ENCODE results near the gene USP47. TPM values are rescaled to one million over a fixed set of nuclear protein-coding genes. Genes with fewer than 3 reads are reported as not detected.
"Not testable (repeated sequence)": the region's sequence is repeated elsewhere in the genome, so short reads cannot be mapped to it uniquely, and the experiment has no call there.

USP47 gene
- total RNA-seq, 1 experiment from 2014 or later = 98.7 TPM

DNA sequence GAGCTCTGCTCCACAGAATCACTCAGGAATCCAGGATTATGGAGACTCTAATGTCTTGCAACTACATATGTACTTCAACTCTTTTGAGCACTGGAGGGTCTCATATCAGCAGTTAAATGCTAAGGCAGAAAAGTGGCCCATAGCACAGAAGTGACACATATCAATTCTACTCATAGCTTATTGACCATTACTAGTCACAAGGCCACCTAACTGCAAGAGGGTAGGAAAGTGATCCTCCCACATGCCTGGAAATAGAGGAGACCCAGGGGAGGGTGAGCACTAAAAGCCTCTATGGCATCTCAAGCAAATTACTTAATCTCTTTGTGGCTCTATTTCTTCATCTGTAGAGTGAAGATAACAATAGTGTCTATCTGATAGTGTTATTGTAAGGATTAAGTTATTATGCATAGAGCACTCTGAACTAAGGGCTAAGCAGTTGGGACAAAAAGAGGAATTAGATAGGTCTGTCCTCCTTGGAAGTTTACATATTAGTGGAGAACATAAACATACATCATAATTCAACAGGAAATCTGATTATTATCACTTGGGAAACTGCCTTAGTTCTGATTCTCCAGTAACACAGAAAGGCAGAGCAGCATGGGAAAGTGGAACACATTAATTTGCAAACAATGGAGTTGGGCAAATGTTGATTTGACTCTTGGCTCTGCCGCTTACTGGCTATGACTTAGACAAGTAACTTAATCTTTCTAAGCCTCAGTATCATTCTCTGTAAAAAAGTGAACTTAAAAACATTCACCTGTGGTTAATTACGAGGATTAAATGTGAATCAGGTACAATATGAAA, 25.1 kb upstream of the USP47 start:
- peak in 1 of 2 experiments; percentile 25 for DNase-seq
- no peak overlapping the region for H3K27ac ChIP-seq
- peaks cover 8% of the 10 kb centered on the region; the same call in 1 of the 2 replicates for H3K4me1 ChIP-seq
- H3K27me3 ChIP-seq = no peaks in the 10 kb centered on the region
- H3K36me3 ChIP-seq = no peaks in the 10 kb centered on the region
- no peak overlapping the region for H3K4me3 ChIP-seq
- no peaks in the 10 kb centered on the region; the same call in 1 of the 2 replicates for H3K9me3 ChIP-seq (replicated peaks)

DNA sequence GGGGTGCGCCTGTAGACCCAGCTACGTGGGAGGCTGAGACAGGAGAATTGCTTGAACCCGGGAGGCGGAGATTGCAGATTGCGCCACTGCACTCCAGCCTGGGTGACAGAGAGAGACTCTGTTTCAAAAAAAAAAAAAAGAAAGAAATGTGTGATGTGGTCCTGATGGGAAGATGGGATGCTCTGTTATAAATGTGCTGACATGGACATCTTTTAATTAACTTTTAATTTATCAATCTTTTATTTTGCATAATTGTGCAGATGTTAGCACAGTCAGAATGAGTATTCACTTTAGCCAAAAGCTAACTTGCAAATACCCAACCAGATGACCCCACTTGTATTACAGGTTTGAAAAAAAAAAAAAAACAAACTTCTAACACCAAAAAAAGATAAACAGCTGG, 23.8 kb upstream of the USP47 start:
- Histone ChIP-seq H3K36me3 (no peaks in the 10 kb centered on the region), H3K4me1 (peaks cover 8% of the 10 kb centered on the region; the same call in 1 of the 2 replicates), H3K27me3 (no peaks in the 10 kb centered on the region), H3K9me3 (replicated peaks) (no peaks in the 10 kb centered on the region; the same call in 1 of the 2 replicates), H3K4me3 (no peak overlapping the region), H3K27ac (no peak overlapping the region)
- DNase-seq = no peak

DNA sequence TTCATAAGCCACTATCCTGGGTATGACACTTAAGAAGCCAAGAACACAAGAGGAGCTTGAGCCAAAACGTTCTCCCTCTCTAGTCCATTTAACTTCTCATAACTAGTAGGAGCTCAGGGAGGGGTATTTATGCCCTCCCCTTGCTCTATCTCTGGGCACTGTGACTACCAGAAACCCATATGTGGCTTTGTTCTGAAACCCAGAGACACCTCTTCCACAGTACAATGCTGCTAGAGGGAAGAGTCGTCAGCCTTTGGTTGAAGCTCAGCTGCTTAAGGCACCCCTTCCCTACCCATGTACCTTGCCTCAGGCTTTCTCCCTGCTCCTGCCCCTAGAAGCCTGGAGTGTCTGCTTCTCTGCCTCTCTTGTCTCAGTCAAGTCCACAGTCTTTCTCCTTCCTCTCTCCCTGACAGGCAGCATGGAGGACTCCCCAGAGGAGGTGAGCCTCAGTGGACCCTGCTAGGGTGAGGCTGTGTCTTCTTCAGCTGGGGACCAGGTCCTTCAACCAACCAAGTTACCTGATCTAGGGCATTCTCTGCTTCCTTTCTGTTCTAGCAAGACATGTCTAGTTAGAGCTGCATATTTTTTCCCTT, 23.1 kb upstream of the USP47 start:
- no peak for DNase-seq
- H3K4me1 ChIP-seq = peaks cover 8% of the 10 kb centered on the region; the same call in 1 of the 2 replicates
- no peaks in the 10 kb centered on the region for H3K27me3 ChIP-seq
- no peaks in the 10 kb centered on the region for H3K36me3 ChIP-seq
- no peak overlapping the region for H3K27ac ChIP-seq
- no peaks in the 10 kb centered on the region; the same call in none of the 2 replicates for H3K9me3 ChIP-seq (replicated peaks)
- no peak overlapping the region for H3K4me3 ChIP-seq

DNA sequence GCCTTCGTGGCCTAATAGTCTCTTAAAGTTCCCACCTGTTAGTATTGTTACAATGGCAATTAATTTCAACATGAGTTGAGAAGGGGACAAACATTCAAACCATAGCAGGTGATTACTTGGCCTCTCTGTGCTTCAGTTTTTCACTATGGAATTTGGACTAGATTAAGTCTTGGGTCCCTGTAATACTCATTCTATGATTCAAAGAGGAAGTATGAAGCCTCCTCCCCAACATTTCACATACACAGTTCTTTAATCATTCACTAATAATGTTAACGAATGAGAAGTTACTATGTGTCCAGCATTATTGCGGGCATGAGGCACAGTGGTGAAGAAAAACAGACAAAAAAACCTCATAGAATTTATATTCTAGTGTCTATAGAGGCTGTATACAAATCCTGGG, 19.9 kb upstream of the USP47 start:
- no peak overlapping the region for H3K27ac ChIP-seq
- no peaks in the 10 kb centered on the region for H3K36me3 ChIP-seq
- H3K9me3 ChIP-seq (replicated peaks) = no peaks in the 10 kb centered on the region; the same call in 1 of the 2 replicates
- no peaks in the 10 kb centered on the region for H3K27me3 ChIP-seq
- H3K4me3 ChIP-seq = no peak overlapping the region
- DNase-seq = no peak
- H3K4me1 ChIP-seq = no peaks in the 10 kb centered on the region

DNA sequence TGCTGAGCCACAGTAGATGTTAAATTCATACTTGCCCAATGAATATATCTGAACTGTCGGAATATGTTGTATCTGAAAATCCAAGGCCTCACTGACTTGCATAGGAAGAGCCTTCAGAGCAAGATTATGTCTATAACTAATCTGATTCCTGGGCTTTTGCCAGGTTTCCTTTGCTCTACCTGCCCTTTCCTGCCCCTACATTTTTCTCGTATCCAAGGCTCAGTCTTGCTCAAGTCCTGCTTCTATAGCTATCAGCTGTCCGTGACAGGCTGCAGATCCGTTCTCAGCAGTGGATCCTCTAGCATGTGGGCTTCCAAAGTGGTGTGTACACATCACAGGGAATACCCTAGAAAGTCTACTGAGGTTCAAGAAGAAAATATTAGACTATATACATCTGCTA, 18.8 kb upstream of the USP47 start:
- Histone ChIP-seq H3K36me3 (no peaks in the 10 kb centered on the region), H3K4me3 (no peak overlapping the region), H3K4me1 (no peaks in the 10 kb centered on the region), H3K27ac (no peak overlapping the region), H3K27me3 (no peaks in the 10 kb centered on the region), H3K9me3 (replicated peaks) (no peaks in the 10 kb centered on the region; the same call in 1 of the 2 replicates)
- DNase-seq = no peak

DNA sequence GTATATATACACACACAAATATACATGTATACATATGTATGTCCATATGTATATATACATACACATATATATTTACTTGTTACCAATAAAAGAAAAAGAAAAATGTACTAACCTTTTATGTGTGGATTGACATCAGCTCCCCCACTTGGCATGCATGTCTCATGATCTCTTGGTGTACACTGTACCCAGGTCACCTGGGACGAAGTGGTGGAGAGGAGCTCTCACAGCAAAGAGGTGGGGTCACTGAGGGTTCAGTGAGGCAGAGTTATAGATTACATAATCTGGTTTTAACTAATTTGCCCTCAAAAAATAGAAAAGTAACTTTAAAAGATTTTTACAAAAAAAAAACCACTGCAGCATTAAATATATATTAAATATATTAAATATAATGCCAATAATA, 15.5 kb upstream of the USP47 start:
- H3K27ac ChIP-seq = no peak overlapping the region
- no peaks in the 10 kb centered on the region; the same call in 1 of the 2 replicates for H3K9me3 ChIP-seq (replicated peaks)
- no peak for DNase-seq

DNA sequence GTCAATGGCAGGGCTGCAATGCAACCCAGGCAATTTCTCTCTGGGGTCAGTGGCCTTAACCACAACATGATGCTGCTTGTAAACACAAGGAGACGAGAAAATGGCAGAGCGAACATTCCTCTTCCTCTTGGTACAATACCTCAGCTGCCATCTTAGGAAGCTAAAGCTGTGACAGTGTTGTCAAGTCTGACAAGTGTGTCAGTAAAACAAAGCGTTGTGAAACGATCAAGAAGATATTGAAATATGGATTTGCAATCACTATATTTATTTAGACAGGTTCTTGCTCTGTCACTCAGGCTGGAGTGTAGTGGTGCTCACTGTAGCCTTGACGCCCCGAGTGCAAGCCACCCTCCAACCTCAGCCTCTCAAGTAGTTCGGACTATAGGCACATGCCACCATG, 14.5 kb upstream of the USP47 start:
- H3K9me3 ChIP-seq (replicated peaks) = no peaks in the 10 kb centered on the region; the same call in 1 of the 2 replicates
- H3K4me3 ChIP-seq = no peak overlapping the region
- DNase-seq = no peak
- H3K4me1 ChIP-seq = no peaks in the 10 kb centered on the region
- H3K27me3 ChIP-seq = no peaks in the 10 kb centered on the region
- no peak overlapping the region for H3K27ac ChIP-seq
- no peaks in the 10 kb centered on the region for H3K36me3 ChIP-seq

More for the DNA sequence above, 15.5 kb upstream of the USP47 start:
- Histone ChIP-seq H3K4me1 (no peaks in the 10 kb centered on the region), H3K27me3 (no peaks in the 10 kb centered on the region), H3K36me3 (no peaks in the 10 kb centered on the region), H3K4me3 (no peak overlapping the region)

DNA sequence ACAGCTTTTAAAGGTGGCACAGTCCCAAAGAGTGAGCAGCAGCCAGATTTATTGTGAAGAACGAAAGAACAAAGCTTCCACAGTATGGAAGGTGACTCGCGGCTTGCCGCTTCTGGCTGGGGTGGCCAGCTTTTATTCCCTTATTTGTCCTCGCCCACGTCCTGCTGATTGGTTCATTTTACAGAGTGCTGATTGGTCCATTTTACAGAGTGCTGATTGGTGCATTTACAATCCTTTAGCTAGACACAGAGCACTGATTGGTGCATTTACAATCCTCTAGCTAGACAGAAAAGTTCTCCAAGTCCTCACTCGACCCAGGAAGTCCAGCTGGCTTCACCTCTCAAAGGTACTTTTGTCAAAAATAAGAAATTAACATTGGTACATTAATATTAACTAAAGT, 10.4 kb upstream of the USP47 start:
- not testable (repeated sequence) for H3K27ac ChIP-seq; H3K9me3 ChIP-seq (replicated peaks); DNase-seq

DNA sequence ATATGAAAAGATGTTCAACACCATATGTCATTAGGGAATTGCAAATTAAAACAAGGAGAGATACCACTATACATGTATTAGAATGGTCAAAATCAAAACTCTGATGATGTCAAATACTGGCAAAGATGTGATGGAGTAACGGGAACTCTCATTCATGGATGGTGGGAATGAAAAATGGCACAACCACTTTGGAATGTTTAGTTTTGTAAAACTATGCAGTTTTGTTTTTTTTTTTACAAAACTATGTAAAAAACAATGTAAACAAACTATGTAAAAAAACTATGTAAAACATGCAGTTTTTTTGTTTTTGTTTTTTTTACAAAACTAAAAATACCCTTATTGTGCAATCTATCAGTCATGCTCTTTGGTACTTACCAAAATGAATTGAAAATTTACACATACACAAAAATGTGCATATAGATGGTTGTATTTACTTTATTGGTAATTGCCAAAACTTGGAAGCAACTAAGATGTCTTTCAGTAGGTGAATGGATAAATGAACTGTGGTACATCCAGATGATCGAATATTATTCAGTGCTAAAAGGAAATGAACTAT, 5.0 kb upstream of the USP47 start:
- no peaks in the 10 kb centered on the region for H3K27me3 ChIP-seq
- DNase-seq = no peak
- no peaks in the 10 kb centered on the region for H3K36me3 ChIP-seq
- no peaks in the 10 kb centered on the region; the same call in 1 of the 2 replicates for H3K9me3 ChIP-seq (replicated peaks)
- H3K27ac ChIP-seq = no peak overlapping the region
- H3K4me3 ChIP-seq = no peak overlapping the region
- H3K4me1 ChIP-seq = peaks cover 4% of the 10 kb centered on the region; the same call in 1 of the 2 replicates

More for the DNA sequence above, 10.4 kb upstream of the USP47 start:
- not testable (repeated sequence) for H3K27me3 ChIP-seq, H3K4me1 ChIP-seq, H3K36me3 ChIP-seq, H3K4me3 ChIP-seq

DNA sequence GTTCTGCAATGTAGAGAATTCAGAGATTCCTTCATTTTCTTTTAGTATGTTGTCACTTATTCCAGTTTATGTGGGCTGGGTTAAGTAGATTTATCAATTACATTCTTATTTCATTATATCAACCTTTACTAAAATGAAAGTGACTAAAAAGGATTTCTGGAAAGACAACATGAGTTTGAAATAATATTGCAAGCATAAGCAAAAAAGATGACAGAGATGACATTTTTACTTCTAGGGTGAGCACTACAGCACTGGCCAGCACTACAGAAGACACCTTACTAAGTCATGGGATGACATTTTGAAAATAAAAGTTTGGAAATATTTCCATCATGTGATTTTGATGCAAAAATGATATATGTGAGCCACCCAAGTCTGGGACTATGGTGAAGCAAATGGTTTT, 2.1 kb upstream of the USP47 start:
- Histone ChIP-seq H3K4me1 (peaks cover 11% of the 10 kb centered on the region; the same call in 1 of the 2 replicates), H3K27ac (no peak overlapping the region)
- no peak for DNase-seq

DNA sequence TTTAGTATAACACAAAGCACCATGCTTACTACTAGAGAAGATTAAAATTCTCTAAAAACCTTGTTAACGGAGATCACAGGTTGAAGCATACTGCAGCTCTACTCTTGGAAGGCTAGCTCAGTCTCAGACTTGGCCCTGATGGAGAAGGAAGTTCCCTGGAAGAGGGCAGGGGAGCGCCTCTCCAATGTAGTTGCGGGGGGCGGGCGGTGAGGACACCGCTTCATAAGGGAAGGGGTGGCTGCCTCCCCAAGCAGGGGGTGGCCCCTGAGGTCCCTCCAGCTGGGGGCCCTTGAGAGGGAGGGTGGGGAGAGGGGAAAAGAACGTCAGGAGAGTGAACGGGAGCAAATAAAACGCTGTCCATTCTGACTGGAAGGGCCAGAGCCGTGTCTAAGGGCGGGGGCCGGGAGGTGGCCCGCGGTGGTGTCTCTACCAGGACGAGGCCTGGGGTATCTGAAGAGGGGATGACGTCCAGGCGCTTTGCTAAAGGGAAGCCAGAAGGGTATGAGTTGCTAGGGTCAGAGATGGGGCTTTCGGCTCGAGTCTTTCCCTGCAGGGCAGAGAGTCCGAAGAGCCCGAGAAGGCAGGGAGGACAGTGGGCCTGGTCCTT, 553 bp upstream of the USP47 start:
- Histone ChIP-seq H3K9me3 (replicated peaks) (no peaks in the 10 kb centered on the region; the same call in 1 of the 2 replicates), H3K36me3 (no peaks in the 10 kb centered on the region), H3K27ac (peak overlapping the region; percentile 95), H3K4me3 (peak overlapping the region; percentile 94), H3K27me3 (no peaks in the 10 kb centered on the region), H3K4me1 (peaks cover 11% of the 10 kb centered on the region; the same call in 1 of the 2 replicates)
- peak; percentile 64 to 74 for DNase-seq

More for the DNA sequence above, 2.1 kb upstream of the USP47 start:
- Histone ChIP-seq H3K36me3 (no peaks in the 10 kb centered on the region), H3K9me3 (replicated peaks) (no peaks in the 10 kb centered on the region; the same call in 1 of the 2 replicates), H3K4me3 (no peak overlapping the region), H3K27me3 (no peaks in the 10 kb centered on the region)

DNA sequence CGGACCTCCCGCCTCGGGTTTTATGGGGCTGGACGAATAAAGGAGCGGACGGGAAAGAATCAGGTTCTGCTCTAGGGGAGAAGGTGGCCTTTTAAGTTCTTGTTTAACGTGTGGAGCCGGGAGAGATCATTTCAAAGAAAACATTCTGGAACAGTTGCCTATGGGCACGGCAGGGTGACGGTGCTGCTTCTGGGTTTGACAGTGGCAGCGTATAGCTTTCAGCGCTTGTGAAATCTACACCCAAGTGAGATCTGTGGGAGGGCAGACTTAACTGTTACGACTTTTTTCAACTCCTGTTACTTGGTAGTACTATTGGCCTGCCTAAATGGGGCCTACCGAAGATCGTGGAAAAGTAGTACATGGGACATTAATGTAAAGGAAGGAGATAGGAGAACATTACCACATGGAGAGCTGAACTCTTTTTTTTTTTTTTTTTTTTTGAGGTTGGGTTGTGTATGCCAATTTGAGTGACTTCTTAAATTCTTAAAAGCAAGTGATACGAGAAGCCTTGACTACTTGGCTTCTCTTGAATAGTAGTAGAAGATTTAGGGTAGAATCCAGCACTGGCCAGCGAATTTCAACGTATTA, 743 bp downstream of the USP47 start:
- Histone ChIP-seq H3K4me3 (peak overlapping the region; percentile 94), H3K27me3 (no peaks in the 10 kb centered on the region), H3K36me3 (no peaks in the 10 kb centered on the region), H3K27ac (peak overlapping the region; percentile 95), H3K4me1 (peaks cover 11% of the 10 kb centered on the region; the same call in 1 of the 2 replicates), H3K9me3 (replicated peaks) (no peaks in the 10 kb centered on the region)
- peak; percentile 79 to 88 for DNase-seq

DNA sequence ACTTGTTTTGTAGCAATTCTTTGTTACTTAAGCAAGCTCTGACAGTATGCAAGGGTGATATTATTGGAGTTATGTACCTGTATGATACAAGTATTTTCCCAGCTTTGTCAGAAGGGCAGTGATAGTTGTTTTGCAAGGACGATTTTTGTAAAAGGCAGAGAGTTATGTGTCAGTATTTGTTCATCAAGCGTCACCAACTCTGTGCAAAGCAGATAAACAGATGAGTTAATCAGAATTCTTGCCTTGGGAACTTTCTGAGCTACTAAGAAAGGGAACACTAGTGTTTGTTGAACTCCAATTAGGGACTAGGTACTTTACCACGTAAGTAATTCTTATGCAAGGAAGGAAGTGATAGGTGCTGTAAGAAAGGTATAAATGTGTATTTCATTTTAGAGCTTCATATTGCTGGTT, 1.4 kb downstream of the USP47 start:
- no peaks in the 10 kb centered on the region for H3K27me3 ChIP-seq
- H3K4me3 ChIP-seq = peak overlapping the region; percentile 94
- H3K9me3 ChIP-seq (replicated peaks) = no peaks in the 10 kb centered on the region
- peak in 1 of 2 experiments; percentile 35 for DNase-seq
- H3K36me3 ChIP-seq = no peaks in the 10 kb centered on the region
- H3K27ac ChIP-seq = peak overlapping the region; percentile 95
- H3K4me1 ChIP-seq = peaks cover 11% of the 10 kb centered on the region; the same call in 1 of the 2 replicates

DNA sequence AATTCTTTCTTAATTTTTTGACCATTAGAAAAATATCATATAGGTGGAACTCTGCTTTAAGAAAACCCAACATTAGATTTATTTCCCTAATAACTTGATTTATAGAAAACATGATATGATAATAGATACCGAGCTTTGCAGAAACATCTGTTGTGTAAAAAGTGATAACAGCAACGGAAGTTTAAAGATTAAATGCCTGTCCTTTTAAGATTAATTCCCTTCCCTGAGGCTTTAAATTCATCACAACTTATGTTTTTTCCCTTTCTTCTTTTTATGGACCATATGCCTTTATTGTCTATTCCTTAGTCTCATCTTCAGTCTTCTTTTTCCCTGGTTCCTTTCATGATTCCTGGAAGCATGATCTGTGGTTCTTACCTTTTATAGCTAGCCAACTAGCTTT, 1.9 kb downstream of the USP47 start:
- DNase-seq = no peak
- Histone ChIP-seq H3K4me3 (peak overlapping the region; percentile 94), H3K9me3 (replicated peaks) (no peaks in the 10 kb centered on the region), H3K27ac (no peak overlapping the region; the same call in 1 of the 2 replicates), H3K27me3 (no peaks in the 10 kb centered on the region), H3K4me1 (peaks cover 11% of the 10 kb centered on the region), H3K36me3 (no peaks in the 10 kb centered on the region)
